ENCODE data around the gene KCNE2. TPM values are rescaled to one million over a fixed set of nuclear protein-coding genes. Genes with fewer than 3 reads are reported as not detected.

Gene KCNE2
- total and polyA plus RNA-seq, 8 donors: not detected

GRCh38 chr21:34343838-34344381, 19.9 kb upstream of the KCNE2 start:
- no peak for DNase-seq
- ATAC-seq: no peak
- no peak for FAIRE-seq
- intact Hi-C loops (cut with DNase I): no loop called here
- H3K36me3 ChIP-seq: no peaks in the 10 kb centered on the region
- no peaks in the 10 kb centered on the region for H3K9me3 ChIP-seq
- no peaks in the 10 kb centered on the region for H3K4me1 ChIP-seq
- no peak overlapping the region for H3K27ac ChIP-seq
- no peak overlapping the region for H3K4me3 ChIP-seq
- H3K27me3 ChIP-seq: no peaks in the 10 kb centered on the region
- WGBS, 2 donors: 75 to 80% methylated on average over 14 of the region's 14 CpGs
- TF ChIP-seq CTCF (IDR thresholded peaks at IDR 0.05): no peak

GRCh38 chr21:34344584-34344983, 19.2 kb upstream of the KCNE2 start:
- Histone ChIP-seq H3K36me3 (no peaks in the 10 kb centered on the region), H3K27ac (no peak overlapping the region), H3K4me1 (no peaks in the 10 kb centered on the region), H3K27me3 (no peaks in the 10 kb centered on the region), H3K9me3 (no peaks in the 10 kb centered on the region), H3K4me3 (no peak overlapping the region)
- ATAC-seq (no peak), DNase-seq (no peak), FAIRE-seq (no peak)
- intact Hi-C loops (cut with DNase I): no loop called here
- TF ChIP-seq CTCF (IDR thresholded peaks at IDR 0.05): no peak
- 60 to 68% methylated on average over 5 of the region's 5 CpGs for WGBS, 2 donors

- H3K36me3 ChIP-seq: no peaks in the 10 kb centered on the region
- intact Hi-C loops (cut with DNase I): loop anchor here in 1 of 3 donors (5.0 kb wide), 2 partner anchors 403 to 423 kb away; no protein-coding TSS in a partner anchor
- no peak for DNase-seq
- no peaks in the 10 kb centered on the region for H3K4me1 ChIP-seq
- H3K27me3 ChIP-seq: no peaks in the 10 kb centered on the region
- FAIRE-seq: no peak
- 59 to 73% methylated on average over 15 of the region's 15 CpGs for WGBS, 2 donors
- ATAC-seq: no peak
- H3K27ac ChIP-seq: no peak overlapping the region
- no peaks in the 10 kb centered on the region for H3K9me3 ChIP-seq
- no peak overlapping the region for H3K4me3 ChIP-seq
- no peak for TF ChIP-seq CTCF (IDR thresholded peaks at IDR 0.05)
These were observed 18.5 kb upstream of the KCNE2 start for GRCh38 chr21:34345091-34345871.

- Histone ChIP-seq H3K9me3 (no peaks in the 10 kb centered on the region), H3K27me3 (no peaks in the 10 kb centered on the region), H3K27ac (no peak overlapping the region), H3K4me1 (no peaks in the 10 kb centered on the region), H3K4me3 (no peak overlapping the region), H3K36me3 (no peaks in the 10 kb centered on the region)
- no peak for ATAC-seq
- 61 to 65% methylated on average over 10 of the region's 10 CpGs for WGBS, 2 donors
- intact Hi-C loops (cut with DNase I): loop anchor here in 1 of 3 donors (5.0 kb wide), 2 partner anchors 404 to 424 kb away; no protein-coding TSS in a partner anchor
- FAIRE-seq: no peak
- TF ChIP-seq CTCF (IDR thresholded peaks at IDR 0.05): no peak
- DNase-seq: no peak
These were observed 17.9 kb upstream of the KCNE2 start for GRCh38 chr21:34345892-34346291.
